Femur (tissue), 1 donor: ENCODE results near the gene TEX36.
"Not testable (repeated sequence)": the region's sequence is repeated elsewhere in the genome, so short reads cannot be mapped to it uniquely, and the experiment has no call there.

Experiments
- DNase-seq: peaks from one replicate; pipeline ENCODE4 v3.0.0-alpha.2; 2017

The TEX36 gene

DNA sequence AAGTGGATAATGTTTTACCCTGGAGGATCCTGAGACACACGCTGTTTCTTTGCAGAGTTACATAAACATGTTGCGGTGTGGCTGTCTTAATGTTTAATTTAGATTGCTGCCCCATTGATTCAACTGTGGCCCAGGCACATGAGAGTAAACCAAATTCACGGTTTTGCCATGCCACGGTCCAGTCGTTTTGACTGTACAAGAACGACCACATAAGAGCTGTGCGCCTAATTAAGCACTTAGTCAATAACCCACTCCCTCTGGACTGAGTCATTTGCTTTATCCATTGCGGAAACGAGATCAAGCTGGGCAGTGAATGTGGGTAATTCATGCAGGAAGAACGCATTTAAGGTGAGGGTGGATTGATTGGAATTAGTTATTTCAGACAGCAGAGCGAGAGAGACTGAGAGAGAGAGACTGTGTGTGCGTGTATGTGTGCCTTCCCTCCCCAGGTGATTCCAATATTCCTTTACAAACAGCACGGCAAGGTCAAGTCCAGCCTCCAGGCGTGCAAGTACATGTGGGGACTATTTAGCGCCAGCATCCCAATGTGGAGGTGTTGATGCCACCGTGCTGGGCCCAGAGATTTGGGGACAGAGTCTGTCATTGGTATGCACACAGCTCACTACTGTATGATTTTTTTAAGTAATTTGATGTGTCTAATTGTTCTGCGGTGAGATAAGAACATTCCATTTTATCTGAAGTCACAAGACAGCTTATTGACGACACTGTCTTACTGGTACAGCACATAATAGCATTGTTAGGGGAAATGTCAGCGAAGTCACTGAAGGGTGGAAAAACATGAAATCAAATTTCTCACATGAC is 8.4 kb upstream of the TEX36 start:
- DNase-seq: no peak

- DNase-seq: no peak
These were observed 7.1 kb upstream of the TEX36 start for GRCh38 chr10:125689955-125690569.

DNA sequence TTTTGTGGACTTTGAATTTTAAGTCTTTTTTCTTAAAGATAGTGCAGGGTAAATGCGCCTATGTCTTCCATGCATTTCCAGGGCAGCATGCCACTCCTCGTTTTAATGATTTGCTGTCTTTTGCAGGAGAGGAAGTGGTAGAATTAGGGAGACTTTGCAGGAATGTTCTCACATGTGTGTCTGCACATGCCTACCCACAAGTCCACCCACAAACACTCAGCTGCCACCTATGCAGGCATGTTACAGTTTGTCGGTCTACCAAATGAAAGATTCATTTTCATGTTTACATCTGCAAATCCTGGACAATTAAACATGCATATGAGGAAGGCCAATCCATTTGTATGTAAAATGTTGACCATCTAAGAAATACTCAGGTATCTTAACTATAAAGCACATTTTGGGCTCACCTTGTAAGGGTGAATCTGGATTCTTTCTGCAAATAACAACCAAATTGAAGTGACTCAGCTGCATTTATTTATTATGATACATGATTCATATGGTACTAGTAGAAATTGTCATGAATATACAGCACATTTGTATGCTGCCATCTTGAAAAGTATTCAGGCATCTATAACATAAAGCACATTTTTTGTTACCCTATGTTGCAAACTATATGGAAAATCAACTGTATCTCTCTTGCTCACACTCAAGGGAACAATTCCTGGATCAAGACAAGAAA is 4.7 kb upstream of the TEX36 start:
- no peak for DNase-seq

DNA sequence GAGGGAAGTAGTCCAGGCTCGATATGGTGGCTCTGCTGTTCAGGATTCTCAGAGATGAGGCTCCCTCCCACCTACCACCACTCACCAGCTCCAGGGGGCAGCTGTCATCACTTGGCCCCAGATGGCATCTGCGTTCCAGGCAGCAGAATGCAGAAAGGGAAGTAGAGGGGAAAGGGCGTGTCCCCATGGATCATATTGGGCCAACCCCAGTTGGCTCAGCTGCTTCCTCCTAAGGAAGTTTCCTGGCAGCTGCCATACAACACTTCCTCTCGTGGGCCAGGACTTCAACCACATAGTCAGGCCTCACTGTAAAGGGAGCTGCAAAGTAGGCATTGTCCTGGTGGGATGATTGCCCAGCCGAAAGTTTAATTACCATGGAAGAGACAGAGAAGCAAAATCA is 1.6 kb upstream of the TEX36 start:
- DNase-seq: no peak

GRCh38 chr10:125683821-125684220 is 858 bp upstream of the TEX36 start:
- DNase-seq: no peak

- no peak for DNase-seq
These were observed 3.5 kb downstream of the TEX36 start for GRCh38 chr10:125679436-125679835.

DNA sequence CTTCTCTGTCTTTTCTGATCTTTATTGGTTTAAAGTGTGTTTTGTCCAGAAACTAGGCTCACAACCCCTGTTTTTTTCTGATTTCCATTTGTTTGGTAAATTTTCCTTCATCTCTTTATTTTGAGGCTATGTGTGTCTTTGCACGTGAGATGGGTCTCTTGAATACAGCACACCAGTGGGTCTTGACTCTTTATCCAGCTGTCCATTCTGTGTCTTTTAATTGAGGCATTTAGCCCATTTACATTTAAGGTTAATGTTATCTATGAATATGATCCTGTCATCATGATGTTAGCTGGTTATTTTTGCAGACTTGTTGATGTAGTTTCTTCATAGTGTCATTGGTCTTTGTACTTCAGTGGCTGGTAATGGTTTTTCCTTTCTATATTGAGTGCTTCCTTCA is 10.1 kb downstream of the TEX36 start:
- DNase-seq: no peak

DNA sequence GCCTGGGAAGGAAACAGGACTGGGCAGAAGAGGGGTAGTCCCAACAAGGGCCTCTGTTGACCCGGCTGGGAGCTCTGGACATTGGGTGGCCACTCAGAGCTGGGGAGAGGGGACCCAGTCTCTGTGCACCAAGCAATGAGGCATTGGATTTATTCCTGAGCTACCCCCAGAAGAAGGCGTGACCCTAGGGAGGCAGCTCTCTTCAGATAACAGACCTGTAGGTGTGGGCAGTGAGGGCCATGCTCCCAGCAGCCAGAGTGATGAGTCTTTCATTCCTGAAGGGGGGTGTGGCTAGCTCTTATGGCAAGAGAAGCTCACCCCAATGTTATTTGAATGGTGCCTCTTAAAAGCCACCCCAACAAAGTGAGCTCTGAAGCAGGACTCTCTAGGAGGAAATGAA is 20.4 kb downstream of the TEX36 start:
- no peak for DNase-seq

DNA sequence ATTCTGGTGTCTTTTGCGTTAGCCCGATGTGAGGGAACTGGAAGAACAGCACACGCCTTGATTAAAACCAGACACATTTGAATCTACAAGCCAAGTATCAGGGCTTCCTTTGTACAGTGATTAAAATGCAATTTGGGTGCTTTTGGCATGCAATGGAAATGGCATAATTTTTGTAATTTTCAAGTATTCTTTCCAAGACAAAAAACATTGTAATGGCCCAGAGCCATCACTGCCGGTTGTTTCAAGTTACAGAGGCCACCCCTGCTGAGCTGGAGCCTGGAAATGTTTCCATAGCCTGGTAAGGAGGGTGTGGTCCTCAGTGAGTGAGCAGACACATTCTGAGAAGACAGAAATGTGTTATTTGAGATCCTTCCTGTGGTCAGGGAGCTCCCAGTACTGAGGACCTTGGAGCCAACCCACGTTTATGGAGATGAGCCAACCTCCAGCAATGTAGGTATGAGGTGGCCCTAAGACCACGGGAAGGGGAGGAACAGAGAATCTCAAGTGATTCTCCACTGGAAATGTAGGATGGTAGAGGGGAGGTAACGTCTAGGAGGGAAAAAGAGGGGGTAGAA is 20.9 kb downstream of the TEX36 start:
- DNase-seq: peak; percentile 76

DNA sequence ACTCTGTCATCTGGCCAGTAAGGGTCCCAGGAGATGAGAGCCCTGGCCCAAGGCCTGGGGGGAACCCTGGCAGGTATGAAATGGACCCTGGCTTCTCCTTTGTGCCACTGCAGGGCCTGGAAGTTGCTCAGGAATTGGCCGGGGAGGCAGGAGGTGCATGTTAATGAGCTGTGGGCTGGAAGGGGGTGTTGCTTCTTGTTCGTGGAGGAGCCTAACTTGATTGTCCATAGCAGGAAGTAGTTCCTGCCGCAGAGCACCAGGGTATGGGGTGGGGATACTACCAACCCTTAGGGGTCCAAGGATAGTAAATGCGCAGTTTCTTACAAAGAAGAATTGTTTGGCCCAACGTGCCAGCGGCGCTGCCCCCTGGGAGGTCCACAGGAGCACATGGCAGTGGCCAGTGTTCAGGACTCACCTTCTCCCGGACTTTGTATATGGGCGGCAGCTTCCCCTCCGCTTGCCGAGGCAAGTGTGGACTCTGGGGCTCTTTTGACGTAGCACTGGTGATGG is 21.5 kb downstream of the TEX36 start:
- no peak for DNase-seq

GRCh38 chr10:125659071-125659470 is 23.9 kb downstream of the TEX36 start:
- no peak for DNase-seq

DNA sequence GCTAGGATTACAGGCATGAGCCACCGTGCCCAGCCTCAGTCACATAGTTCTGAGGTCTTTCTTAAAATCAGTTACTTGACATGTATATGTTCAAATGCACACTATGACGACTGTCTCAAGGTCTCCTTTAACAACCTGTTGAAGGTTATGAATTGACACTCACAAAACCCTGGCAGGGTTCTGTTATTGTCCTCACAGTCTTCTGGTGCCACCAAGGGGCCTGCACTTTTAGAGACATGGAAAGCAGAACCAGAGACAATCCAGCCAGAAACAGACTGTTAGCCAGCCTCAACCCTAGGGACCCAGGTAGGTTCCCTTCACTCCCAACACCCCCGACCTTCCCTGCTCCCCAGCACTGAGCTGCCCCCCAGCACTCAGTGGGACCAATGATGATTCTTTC is 26.4 kb downstream of the TEX36 start:
- no peak for DNase-seq

DNA sequence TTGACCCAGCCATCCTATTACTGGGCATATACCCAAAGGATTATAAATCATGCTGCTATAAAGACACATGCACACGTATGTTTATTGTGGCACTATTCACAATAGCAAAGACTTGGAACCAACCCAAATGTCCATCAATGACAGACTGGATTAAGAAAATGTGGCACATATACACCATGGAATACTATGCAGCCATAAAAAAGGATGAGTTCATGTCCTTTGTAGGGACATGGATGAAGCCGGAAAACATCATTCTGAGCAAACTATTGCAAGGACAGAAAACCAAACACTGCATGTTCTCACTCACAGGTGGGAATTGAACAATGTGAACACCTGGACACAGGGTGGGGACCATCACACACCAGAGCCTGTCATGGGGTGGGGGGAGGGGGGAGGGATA is 29.9 kb downstream of the TEX36 start:
- not testable (repeated sequence) for DNase-seq

DNA sequence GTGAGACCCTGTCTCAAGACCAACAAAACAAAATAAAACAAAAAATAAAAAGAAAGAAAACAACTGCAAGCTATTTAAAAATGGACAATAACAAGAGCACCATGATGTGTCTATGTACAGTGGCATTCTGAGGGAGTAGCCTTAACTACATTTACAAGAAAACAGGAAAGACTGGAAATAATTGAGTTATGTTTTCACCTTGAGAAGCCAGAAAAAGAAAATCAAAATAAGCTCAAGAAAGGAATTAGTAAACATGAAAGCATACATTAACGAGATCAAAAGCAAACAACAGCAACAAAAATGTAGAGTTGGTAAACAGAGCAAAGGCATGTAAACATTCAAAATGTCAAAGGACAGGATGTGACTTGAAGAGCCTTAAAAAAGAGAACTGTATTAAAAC is 36.7 kb downstream of the TEX36 start:
- DNase-seq: no peak

- DNase-seq: no peak
These were observed 41.6 kb downstream of the TEX36 start for GRCh38 chr10:125641398-125641797.

DNA sequence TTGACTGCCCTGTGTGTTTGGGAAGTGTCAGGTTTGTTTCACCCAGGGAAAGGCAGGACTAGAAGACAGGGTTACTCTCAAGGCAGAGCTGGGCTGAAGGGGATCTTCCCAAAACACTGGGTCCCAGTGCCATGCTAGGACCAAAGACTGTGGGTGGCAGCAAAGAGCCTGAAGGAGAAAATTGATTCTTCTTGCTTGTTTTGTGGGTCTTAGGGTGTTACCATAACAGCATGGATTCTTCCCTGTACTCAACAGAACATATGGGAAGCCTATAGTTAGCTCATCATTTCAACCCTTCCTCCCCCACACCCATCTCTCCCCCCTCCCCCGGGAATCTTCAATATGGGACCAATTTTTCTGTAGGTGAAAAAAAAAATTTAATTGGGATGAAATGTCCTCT is 42.3 kb downstream of the TEX36 start:
- no peak for DNase-seq

- no peak for DNase-seq
These were observed 43.1 kb downstream of the TEX36 start for GRCh38 chr10:125639846-125640245.

DNA sequence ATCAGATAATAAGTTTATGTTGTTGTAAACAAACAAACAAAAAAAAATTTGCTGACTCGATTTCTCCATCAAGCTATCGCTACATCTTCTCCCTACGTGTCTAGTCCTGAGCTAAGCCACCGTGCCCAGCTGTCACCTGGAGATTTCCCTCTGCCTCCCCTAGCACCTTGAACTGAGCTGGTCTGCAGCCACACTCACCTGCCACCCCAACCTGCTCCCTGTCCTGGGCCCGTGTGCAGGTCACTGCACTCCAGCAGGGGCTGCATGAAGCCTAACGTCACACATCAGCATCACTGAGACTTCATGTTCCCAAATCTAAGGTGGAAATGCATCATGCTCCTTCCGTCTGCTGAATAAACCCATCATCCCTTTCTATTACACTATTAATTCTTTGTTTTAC is 44.4 kb downstream of the TEX36 start:
- no peak for DNase-seq

- DNase-seq: no peak
These were observed 45.5 kb downstream of the TEX36 start for GRCh38 chr10:125637496-125637895.

DNA sequence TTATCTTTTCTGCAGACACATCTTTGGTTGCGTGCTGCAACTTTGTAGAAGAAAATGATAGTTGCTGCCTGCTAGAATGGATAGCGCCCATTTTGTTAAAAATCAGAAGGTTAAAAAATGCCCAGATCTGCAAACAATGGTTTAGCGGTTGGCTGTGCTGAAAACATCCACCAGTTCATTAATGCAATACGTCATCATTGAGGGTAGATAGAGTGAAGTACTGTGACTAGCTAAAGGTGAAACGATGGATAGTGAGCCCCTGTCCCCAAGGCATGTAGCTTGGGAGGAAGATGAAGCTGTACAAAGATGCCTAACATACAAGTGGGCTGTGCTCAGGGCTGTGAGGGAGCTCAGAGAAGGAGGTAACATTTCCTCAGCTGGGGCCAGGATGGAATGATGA is 48.4 kb downstream of the TEX36 start:
- no peak for DNase-seq

- no peak for DNase-seq
These were observed 49.4 kb downstream of the TEX36 start for GRCh38 chr10:125633517-125633999.

DNA sequence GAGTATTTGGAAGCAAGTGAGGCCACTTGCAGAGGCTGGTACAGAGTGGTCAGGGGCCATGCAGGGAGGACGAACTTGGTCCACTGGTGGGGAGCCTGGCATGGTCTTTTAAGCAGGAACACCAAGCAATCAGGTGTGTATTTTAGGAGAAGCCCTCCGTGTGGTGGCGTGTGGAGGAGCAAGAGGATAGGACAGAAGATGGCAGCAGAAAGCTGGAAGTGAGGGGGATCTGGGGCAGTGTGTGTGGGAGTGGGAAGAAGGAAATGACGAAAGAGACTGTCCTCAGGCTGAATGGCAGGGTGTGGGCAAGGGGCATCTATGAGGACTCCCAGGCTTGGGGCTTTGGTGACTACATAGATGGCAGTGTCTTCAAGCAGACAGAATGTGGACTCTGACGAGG is 51.2 kb downstream of the TEX36 start:
- no peak for DNase-seq

- no peak for DNase-seq
These were observed 53.1 kb downstream of the TEX36 start for GRCh38 chr10:125629758-125630376.
